ENCODE data around the gene BRINP2. TPM values are rescaled to one million over a fixed set of nuclear protein-coding genes. Genes with fewer than 3 reads are reported as not detected.

BRINP2 gene
- total and polyA plus RNA-seq, 2 of the 4 experiments (the other 2 are of a cell fraction) = not detected

GRCh38 chr1:177142791-177143271, 27.9 kb upstream of the BRINP2 start:
- WGBS, 2 experiments (ENCODE audit: extremely low coverage in 2 of 2, insufficient read length in 1 of 2) = no CpG with 5 or more reads among the region's 4 CpGs
- BruUV-seq (replicated peaks) = no TSS peak
- Histone ChIP-seq H4K5ac (ENCODE audit: low read depth, low read length) (no peak overlapping the region), H4K8ac (ENCODE audit: low read depth in 2 of 2, low read length in 2 of 2) (no peak overlapping the region), H2AFZ (replicated peaks; ENCODE audit: low read length, poor library complexity) (no peak overlapping the region), H3K9ac (ENCODE audit: low read depth, low read length) (no peak overlapping the region), H3K9me3 (ENCODE audit: control insufficient read depth, insufficient read depth, low read length) (no peaks in the 10 kb centered on the region), H4K20me1 (ENCODE audit: insufficient read depth, low read length) (no peaks in the 10 kb centered on the region), H2BK5ac (ENCODE audit: low read depth, low read length, poor library complexity, severe bottlenecking) (no peak overlapping the region), H3K14ac (replicated peaks; ENCODE audit: low read depth, low read length) (no peak overlapping the region), H2AK9ac (replicated peaks; ENCODE audit: low read depth, low read length, poor library complexity) (no peak overlapping the region), H3K4me1 (ENCODE audit: control insufficient read depth, insufficient read depth, low read length) (no peaks in the 10 kb centered on the region), H3K27me3 (ENCODE audit: control insufficient read depth, insufficient read depth, low read length) (no peaks in the 10 kb centered on the region), H2BK120ac (ENCODE audit: low read depth, low read length) (no peak overlapping the region), H2AK5ac (ENCODE audit: low read depth, low read length) (no peak overlapping the region), H3K4me3 (ENCODE audit: insufficient read depth, low read depth, low read length) (no peak overlapping the region), H3K23ac (ENCODE audit: low read depth, low read length) (no peak overlapping the region), H3K56ac (ENCODE audit: extremely low read depth, insufficient read depth, low read length) (no peak overlapping the region), H2BK20ac (ENCODE audit: low read depth, low read length) (no peak overlapping the region), H4K91ac (ENCODE audit: insufficient read depth, low read depth, low read length) (no peak overlapping the region), H3K27ac (ENCODE audit: insufficient read depth, low read length) (no peak overlapping the region), H3K9me1 (ENCODE audit: insufficient read depth, low read length) (no peaks in the 10 kb centered on the region), H3K4me2 (ENCODE audit: low read depth, low read length) (no peak overlapping the region), H2BK15ac (ENCODE audit: low read depth, low read length) (no peak overlapping the region), H3K4ac (ENCODE audit: low read depth, low read length) (no peak overlapping the region), H3K36me3 (ENCODE audit: control insufficient read depth, insufficient read depth, low read length) (no peaks in the 10 kb centered on the region), H3K79me1 (ENCODE audit: low read depth in 1 of 2, low read length in 2 of 2) (no peaks in the 10 kb centered on the region), H3K18ac (ENCODE audit: low read depth, low read length) (no peak overlapping the region)
- intact Hi-C loops (cut with micrococcal nuclease) = no loop called here
- CTCF ChIA-PET = no interaction called here
- TF ChIP-seq CHD1 (IDR thresholded peaks at IDR 0.05; ENCODE audit: low read depth, low read length) (no peak), USF2 (IDR thresholded peaks at IDR 0.05; ENCODE audit: low read depth, low read length) (no peak), RCOR1 (IDR thresholded peaks at IDR 0.05; ENCODE audit: insufficient replicate concordance, low read length) (no peak), MAFK (IDR thresholded peaks at IDR 0.05; ENCODE audit: low read depth, low read length) (no peak), FOS (IDR thresholded peaks at IDR 0.05; ENCODE audit: low read depth, low read length) (no peak), POLR2A (IDR thresholded peaks at IDR 0.05; ENCODE audit: low read depth, low read length) (no peak), RFX5 (IDR thresholded peaks at IDR 0.05; ENCODE audit: low read depth, low read length) (no peak), CTCF (conservative IDR thresholded peaks at IDR 0.05; ENCODE audit: low read depth, low read length) (no peak), RAD21 (IDR thresholded peaks at IDR 0.05; ENCODE audit: low read length) (no peak), CEBPB (IDR thresholded peaks at IDR 0.05; ENCODE audit: low read depth, low read length) (no peak), NFE2L2 (IDR thresholded peaks at IDR 0.05; ENCODE audit: low read depth, low read length) (no peak), MAZ (IDR thresholded peaks at IDR 0.05; ENCODE audit: borderline replicate concordance, low read depth, low read length) (no peak)
- TF ChIP-seq, protein P1, sequence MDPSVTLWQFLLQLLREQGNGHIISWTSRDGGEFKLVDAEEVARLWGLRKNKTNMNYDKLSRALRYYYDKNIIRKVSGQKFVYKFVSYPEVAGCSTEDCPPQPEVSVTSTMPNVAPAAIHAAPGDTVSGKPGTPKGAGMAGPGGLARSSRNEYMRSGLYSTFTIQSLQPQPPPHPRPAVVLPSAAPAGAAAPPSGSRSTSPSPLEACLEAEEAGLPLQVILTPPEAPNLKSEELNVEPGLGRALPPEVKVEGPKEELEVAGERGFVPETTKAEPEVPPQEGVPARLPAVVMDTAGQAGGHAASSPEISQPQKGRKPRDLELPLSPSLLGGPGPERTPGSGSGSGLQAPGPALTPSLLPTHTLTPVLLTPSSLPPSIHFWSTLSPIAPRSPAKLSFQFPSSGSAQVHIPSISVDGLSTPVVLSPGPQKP (IDR thresholded peaks at IDR 0.05; ENCODE audit: borderline replicate concordance, low read depth, low read length) = no peak
- in situ Hi-C loops (cut with MboI; ENCODE audit: low sequenced_read_pairs) = no loop called here
- dilution Hi-C loops (cut with HindIII; ENCODE audit: low sequenced_read_pairs, unreplicated experiment) = no loop called here
- POLR2A ChIA-PET (ENCODE audit: unreplicated experiment) = no interaction called here
- ATAC-seq (ENCODE audit: low read depth) (no peak), DNase-seq (no peak)

Data from IMR-90 (cell line).